Measurements from ENCODE around the gene FASTK. TPM values are rescaled to one million over a fixed set of nuclear protein-coding genes. Genes with fewer than 3 reads are reported as not detected.

Gene FASTK
- total RNA-seq, 1 donor from 2014 or later, result 82.4 TPM

- Mint-ChIP-seq H3K27ac (ENCODE audit: unreplicated experiment) (peak overlapping the region; percentile 71), H3K9me3 (no peaks in the 10 kb centered on the region), H3K4me1 (no peaks in the 10 kb centered on the region), H3K27me3 (ENCODE audit: low read depth) (no peaks in the 10 kb centered on the region), H3K36me3 (ENCODE audit: low read depth) (no peaks in the 10 kb centered on the region), H3K4me3 (no peak overlapping the region)
- DNase-seq (ENCODE audit: low read depth, low spot score), result no peak
- TF ChIP-seq CTCF (conservative IDR thresholded peaks at IDR 0.05), result no peak
Observed at GRCh38 chr7:151038951-151039849, 41.4 kb downstream of the FASTK start.

GRCh38 chr7:151035902-151036301 lies 44.7 kb downstream of the FASTK start:
- no peaks in the 10 kb centered on the region for H3K36me3 Mint-ChIP-seq (ENCODE audit: low read depth)
- H3K4me3 Mint-ChIP-seq, result no peak overlapping the region
- no peak for DNase-seq (ENCODE audit: low read depth, low spot score)
- no peaks in the 10 kb centered on the region for H3K9me3 Mint-ChIP-seq
- H3K27ac Mint-ChIP-seq (ENCODE audit: unreplicated experiment), result no peak overlapping the region
- no peaks in the 10 kb centered on the region for H3K27me3 Mint-ChIP-seq (ENCODE audit: low read depth)
- no peaks in the 10 kb centered on the region for H3K4me1 Mint-ChIP-seq
- no peak for TF ChIP-seq CTCF (conservative IDR thresholded peaks at IDR 0.05)

GRCh38 chr7:151035026-151035717 lies 45.4 kb downstream of the FASTK start:
- no peaks in the 10 kb centered on the region for H3K4me1 Mint-ChIP-seq
- H3K27ac Mint-ChIP-seq (ENCODE audit: unreplicated experiment), result no peak overlapping the region
- H3K27me3 Mint-ChIP-seq (ENCODE audit: low read depth), result no peaks in the 10 kb centered on the region
- DNase-seq (ENCODE audit: low read depth, low spot score), result no peak
- H3K36me3 Mint-ChIP-seq (ENCODE audit: low read depth), result no peaks in the 10 kb centered on the region
- TF ChIP-seq CTCF (conservative IDR thresholded peaks at IDR 0.05), result no peak
- no peaks in the 10 kb centered on the region for H3K9me3 Mint-ChIP-seq
- no peak overlapping the region for H3K4me3 Mint-ChIP-seq

- Mint-ChIP-seq H3K4me1 (no peaks in the 10 kb centered on the region), H3K36me3 (ENCODE audit: low read depth) (no peaks in the 10 kb centered on the region), H3K9me3 (no peaks in the 10 kb centered on the region), H3K27me3 (ENCODE audit: low read depth) (no peaks in the 10 kb centered on the region), H3K4me3 (no peak overlapping the region), H3K27ac (ENCODE audit: unreplicated experiment) (no peak overlapping the region)
- TF ChIP-seq CTCF (conservative IDR thresholded peaks at IDR 0.05), result no peak
- no peak for DNase-seq (ENCODE audit: low read depth, low spot score)
Observed at GRCh38 chr7:151034312-151035025, 46.1 kb downstream of the FASTK start.

GRCh38 chr7:151033864-151034249 lies 46.8 kb downstream of the FASTK start:
- Mint-ChIP-seq H3K9me3 (no peaks in the 10 kb centered on the region), H3K36me3 (ENCODE audit: low read depth) (no peaks in the 10 kb centered on the region), H3K4me1 (peaks cover 5% of the 10 kb centered on the region), H3K27me3 (ENCODE audit: low read depth) (no peaks in the 10 kb centered on the region), H3K4me3 (no peak overlapping the region), H3K27ac (ENCODE audit: unreplicated experiment) (no peak overlapping the region)
- no peak for TF ChIP-seq CTCF (conservative IDR thresholded peaks at IDR 0.05)
- DNase-seq (ENCODE audit: low read depth, low spot score), result no peak
